ENCODE results near the gene TPX2.

The TPX2 gene

DNA sequence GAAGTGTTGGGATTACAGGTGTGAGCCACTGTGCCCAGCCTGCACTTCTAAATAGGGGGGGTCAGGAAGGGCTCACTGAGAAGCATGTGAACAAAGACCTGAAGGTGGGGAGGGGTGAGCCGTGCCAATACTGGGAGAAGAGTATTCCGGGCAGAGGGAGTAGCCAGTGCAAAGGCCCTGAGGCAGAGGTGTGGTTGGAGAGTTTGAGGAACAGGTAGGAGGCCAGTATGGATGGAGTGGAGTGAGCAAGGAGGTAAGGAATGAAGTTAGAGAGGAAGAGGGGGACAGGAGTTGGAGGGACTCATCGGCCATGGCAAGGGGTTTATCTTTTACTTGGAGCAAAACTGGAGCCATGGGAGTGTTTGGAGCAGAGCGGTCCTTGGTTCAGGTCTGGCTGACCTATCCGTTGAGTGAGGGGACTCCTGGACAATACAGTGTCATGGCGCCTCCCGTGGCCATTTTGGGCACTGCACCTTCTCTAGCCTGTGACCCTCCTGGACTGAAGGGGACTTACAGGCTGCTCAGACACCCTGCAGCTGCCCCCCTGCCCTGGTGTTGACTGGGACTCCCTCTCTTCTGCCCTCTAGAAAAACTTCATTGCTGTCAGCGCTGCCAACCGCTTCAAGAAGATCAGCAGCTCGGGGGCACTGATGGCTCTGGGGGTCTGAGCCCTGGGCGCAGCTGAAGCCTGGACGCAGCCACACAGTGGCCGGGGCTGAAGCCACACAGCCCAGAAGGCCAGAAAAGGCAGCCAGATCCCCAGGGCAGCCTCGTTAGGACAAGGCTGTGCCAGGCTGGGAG lies 94.2 kb downstream of the TPX2 start:
- Histone ChIP-seq H3K9ac (ENCODE audit: low read length) (no peak overlapping the region), H3K27ac (ENCODE audit: low read length) (no peak overlapping the region), H3K27me3 (ENCODE audit: control insufficient read depth, insufficient read depth, low read length) (no peaks in the 10 kb centered on the region), H3K9me3 (ENCODE audit: control insufficient read depth, low read depth, low read length) (no peaks in the 10 kb centered on the region), H3K4me1 (ENCODE audit: control insufficient read depth, low read depth, low read length) (peaks cover 4% of the 10 kb centered on the region), H3K4me3 (ENCODE audit: low read length) (no peak overlapping the region), H3K36me3 (ENCODE audit: control insufficient read depth, low read depth, low read length) (no peaks in the 10 kb centered on the region)

DNA sequence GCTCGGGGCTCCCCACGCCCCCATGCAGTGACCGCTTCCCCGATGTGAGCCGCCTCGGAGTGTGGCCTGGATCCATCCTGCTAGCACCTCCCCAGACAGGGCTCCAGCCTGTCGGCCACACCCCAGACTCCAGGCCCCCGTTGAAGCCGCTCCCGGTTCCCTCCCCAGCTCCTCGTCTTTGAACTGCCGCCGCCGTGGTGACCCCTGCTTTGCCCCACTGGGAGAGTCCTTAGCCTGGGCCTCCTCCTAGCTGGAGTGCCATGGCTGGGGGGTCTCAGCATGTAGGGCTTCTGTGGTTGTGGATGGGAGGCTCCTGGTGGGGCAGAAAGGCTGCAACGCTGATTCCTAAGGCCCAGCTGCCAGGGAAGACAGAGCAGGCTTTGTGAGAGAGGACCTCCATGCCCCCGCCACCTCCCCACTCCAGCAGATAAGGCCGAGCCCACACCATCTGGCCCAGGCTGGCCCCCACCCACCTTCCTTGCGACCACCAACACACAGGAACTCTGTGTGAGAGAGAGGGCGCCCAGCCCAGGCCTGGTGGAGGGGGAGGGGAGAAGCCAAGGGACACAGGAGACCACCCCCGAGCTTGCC lies 94.9 kb downstream of the TPX2 start:
- no peak overlapping the region for H3K9ac ChIP-seq (ENCODE audit: low read length)

DNA sequence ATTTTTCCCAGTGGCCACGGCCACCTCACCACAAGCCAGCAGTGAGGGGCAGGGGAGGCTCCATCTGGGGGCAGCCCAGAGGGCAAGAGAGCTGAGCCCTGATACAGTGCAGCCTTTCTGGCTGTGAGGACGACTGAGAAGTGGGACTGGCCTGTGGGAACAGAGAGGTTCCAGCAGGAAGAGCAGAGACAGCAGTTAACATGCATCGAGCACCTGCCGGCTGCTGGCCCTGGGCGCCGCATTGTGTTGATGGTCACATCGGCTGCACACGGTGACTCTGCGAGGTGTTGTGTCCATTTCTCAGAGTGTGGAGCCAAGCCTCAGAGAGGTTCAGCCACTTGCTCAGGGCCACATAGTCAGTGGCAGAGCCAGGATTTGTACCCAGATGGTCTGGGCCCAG lies 96.5 kb downstream of the TPX2 start:
- no peak overlapping the region for H3K9ac ChIP-seq (ENCODE audit: low read length)
- H3K36me3 ChIP-seq (ENCODE audit: control insufficient read depth, low read depth, low read length) = no peaks in the 10 kb centered on the region
- H3K4me1 ChIP-seq (ENCODE audit: control insufficient read depth, low read depth, low read length) = peaks cover 4% of the 10 kb centered on the region
- H3K27me3 ChIP-seq (ENCODE audit: control insufficient read depth, insufficient read depth, low read length) = no peaks in the 10 kb centered on the region
- no peak overlapping the region for H3K4me3 ChIP-seq (ENCODE audit: low read length)
- H3K9me3 ChIP-seq (ENCODE audit: control insufficient read depth, low read depth, low read length) = no peaks in the 10 kb centered on the region
- no peak overlapping the region for H3K27ac ChIP-seq (ENCODE audit: low read length)

More for the DNA sequence above, 94.9 kb downstream of the TPX2 start:
- no peaks in the 10 kb centered on the region for H3K27me3 ChIP-seq (ENCODE audit: control insufficient read depth, insufficient read depth, low read length)
- peaks cover 4% of the 10 kb centered on the region for H3K4me1 ChIP-seq (ENCODE audit: control insufficient read depth, low read depth, low read length)
- H3K27ac ChIP-seq (ENCODE audit: low read length) = no peak overlapping the region
- no peaks in the 10 kb centered on the region for H3K9me3 ChIP-seq (ENCODE audit: control insufficient read depth, low read depth, low read length)
- no peaks in the 10 kb centered on the region for H3K36me3 ChIP-seq (ENCODE audit: control insufficient read depth, low read depth, low read length)
- no peak overlapping the region for H3K4me3 ChIP-seq (ENCODE audit: low read length)

DNA sequence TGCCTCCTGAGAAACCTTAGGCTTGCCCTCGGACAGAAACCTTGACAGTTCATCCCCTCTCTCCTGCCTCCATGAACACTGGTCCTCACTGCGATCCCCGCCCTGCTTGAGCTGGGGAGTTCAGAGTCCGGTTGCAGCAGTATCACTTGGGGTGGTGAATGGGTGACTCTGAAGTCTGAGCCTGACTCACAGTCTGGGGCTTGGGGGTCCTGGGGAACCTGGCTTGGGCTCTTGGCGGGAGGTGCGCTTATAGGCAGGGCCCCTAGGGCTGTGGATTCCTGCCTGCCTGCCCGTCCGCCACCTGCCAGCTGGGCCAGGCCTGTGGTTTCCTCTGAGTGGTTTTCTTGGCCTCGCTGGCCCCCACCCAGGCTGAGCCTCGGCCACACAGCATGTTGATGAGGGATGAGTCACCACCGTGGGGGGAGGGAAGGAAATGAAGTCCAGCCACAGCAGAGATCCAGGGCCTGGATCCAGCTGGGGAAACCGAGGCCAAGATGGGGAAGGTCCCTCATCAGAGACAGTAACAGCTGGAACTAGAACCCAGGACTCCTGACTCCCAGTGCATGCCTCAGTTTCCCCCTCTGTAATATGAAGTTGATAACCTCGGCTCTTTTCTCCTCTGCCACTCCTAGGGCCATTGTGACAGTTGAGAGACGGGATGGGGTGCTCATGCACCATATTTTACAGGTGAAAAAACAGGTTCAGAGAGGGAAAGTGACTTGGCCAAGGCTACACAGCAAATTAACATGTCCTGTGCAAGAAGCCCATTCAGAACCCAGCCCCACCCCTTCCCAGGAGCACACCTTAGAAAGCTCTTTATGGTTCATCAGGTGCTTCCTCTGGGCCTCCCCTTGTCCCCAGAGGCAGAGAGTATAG lies 97.1 kb downstream of the TPX2 start:
- H3K4me1 ChIP-seq (ENCODE audit: control insufficient read depth, low read depth, low read length) = peaks cover 8% of the 10 kb centered on the region
- no peaks in the 10 kb centered on the region for H3K27me3 ChIP-seq (ENCODE audit: control insufficient read depth, insufficient read depth, low read length)
- H3K4me3 ChIP-seq (ENCODE audit: low read length) = no peak overlapping the region
- no peaks in the 10 kb centered on the region for H3K36me3 ChIP-seq (ENCODE audit: control insufficient read depth, low read depth, low read length)
- no peak overlapping the region for H3K9ac ChIP-seq (ENCODE audit: low read length)
- no peaks in the 10 kb centered on the region for H3K9me3 ChIP-seq (ENCODE audit: control insufficient read depth, low read depth, low read length)
- H3K27ac ChIP-seq (ENCODE audit: low read length) = no peak overlapping the region

DNA sequence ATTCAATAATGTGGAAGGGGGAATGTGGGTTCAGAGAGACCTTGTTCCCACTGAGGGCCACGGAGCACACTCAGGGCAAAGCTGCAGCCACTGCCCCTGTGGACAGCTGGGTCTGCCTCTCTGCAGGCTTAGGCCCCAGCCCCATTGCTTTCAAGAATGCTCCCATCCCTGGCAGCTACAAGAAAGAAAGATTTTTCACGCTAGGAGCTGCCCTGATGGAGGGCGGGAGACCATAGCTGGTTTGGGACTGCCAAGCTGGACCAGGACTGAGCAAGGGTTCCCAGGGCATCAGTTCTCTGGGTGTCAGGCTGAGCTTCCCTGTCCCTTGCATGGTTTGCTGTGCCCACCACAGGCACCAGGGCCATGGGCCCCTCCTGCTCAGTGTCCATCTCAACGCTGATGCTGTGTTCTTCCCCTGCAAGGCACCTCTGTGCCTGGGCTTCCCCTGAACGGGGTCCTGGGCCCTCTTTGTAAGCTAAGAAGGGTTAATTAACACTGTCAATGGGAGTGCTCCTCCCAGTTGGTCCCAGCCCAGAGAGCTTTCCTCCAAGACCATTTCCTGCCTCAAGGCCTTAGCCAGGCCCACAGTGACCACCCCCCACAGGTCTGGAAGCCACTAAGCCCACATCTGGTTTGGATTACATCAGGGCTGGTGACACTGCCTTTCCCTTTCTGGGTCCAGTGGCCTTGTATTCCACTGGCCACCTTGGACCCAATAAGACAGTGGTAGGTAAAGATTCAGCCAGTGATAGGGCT lies 97.9 kb downstream of the TPX2 start:
- Histone ChIP-seq H3K36me3 (ENCODE audit: control insufficient read depth, low read depth, low read length) (no peaks in the 10 kb centered on the region), H3K4me1 (ENCODE audit: control insufficient read depth, low read depth, low read length) (peaks cover 8% of the 10 kb centered on the region), H3K4me3 (ENCODE audit: low read length) (no peak overlapping the region), H3K27ac (ENCODE audit: low read length) (no peak overlapping the region), H3K9ac (ENCODE audit: low read length) (no peak overlapping the region), H3K27me3 (ENCODE audit: control insufficient read depth, insufficient read depth, low read length) (no peaks in the 10 kb centered on the region), H3K9me3 (ENCODE audit: control insufficient read depth, low read depth, low read length) (no peaks in the 10 kb centered on the region)

DNA sequence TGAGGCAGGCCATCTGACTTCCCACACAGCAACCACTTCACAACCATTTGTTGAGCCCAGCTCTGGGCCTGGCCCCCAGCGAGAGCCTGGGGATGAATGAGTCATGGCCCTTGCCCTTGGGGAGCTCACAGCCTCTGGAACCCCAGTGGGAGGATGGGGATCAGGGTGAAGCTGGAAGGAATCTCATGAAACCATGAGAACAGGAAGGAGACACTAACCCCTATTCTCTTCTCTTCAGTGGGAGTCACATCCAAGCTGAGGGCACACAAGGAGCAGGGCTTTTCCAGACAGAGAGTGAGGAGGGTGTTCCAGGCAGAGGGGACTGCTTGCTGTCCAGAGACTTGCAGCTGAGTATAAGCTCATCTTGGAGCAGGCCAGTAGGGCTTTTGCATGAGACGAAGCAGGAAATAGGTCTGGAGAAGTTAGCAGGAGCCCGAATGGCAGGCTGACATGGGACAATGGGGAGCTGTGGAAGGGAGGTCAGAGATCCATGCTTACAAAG lies 98.9 kb downstream of the TPX2 start:
- no peak overlapping the region for H3K27ac ChIP-seq (ENCODE audit: low read length)
- peaks cover 15% of the 10 kb centered on the region for H3K4me1 ChIP-seq (ENCODE audit: control insufficient read depth, low read depth, low read length)
- no peaks in the 10 kb centered on the region for H3K27me3 ChIP-seq (ENCODE audit: control insufficient read depth, insufficient read depth, low read length)

DNA sequence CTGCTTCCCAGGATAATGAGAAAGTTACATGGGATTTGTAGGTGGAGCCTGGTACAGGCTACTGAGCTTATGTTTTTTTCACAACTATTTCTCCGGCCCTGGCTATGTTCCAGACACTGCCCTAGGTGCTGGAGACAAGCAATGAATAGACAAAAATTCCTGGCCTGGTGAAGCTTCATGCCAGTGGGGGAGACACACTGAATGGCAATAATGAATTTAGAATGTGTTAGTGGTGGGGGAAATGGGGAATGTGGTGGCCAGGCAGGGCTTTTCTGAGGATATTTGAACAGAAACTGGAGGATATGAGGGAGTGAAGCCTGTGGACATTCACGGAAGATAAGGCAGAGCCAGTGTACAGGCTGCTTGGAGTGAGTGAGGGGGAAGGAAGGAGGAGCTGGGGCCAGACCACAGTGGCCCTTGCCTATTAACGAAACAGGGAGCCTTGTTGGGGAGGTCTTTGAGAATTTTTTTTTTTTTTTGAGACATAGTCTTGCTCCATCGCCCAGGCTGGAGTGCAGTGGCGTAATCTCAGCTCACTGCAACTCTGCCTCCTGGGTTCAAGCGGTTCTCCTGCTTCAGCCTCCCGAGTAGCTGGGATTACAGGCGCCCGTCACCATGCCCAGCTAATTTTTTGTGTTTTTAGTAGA lies 99.7 kb downstream of the TPX2 start:
- Histone ChIP-seq H3K36me3 (ENCODE audit: control insufficient read depth, low read depth, low read length) (no peaks in the 10 kb centered on the region), H3K9me3 (ENCODE audit: control insufficient read depth, low read depth, low read length) (no peaks in the 10 kb centered on the region), H3K4me1 (ENCODE audit: control insufficient read depth, low read depth, low read length) (peaks cover 15% of the 10 kb centered on the region), H3K9ac (ENCODE audit: low read length) (no peak overlapping the region), H3K4me3 (ENCODE audit: low read length) (no peak overlapping the region), H3K27me3 (ENCODE audit: control insufficient read depth, insufficient read depth, low read length) (no peaks in the 10 kb centered on the region), H3K27ac (ENCODE audit: low read length) (no peak overlapping the region)

More for the DNA sequence above, 98.9 kb downstream of the TPX2 start:
- H3K9ac ChIP-seq (ENCODE audit: low read length) = no peak overlapping the region
- no peaks in the 10 kb centered on the region for H3K36me3 ChIP-seq (ENCODE audit: control insufficient read depth, low read depth, low read length)
- H3K4me3 ChIP-seq (ENCODE audit: low read length) = no peak overlapping the region
- H3K9me3 ChIP-seq (ENCODE audit: control insufficient read depth, low read depth, low read length) = no peaks in the 10 kb centered on the region

DNA sequence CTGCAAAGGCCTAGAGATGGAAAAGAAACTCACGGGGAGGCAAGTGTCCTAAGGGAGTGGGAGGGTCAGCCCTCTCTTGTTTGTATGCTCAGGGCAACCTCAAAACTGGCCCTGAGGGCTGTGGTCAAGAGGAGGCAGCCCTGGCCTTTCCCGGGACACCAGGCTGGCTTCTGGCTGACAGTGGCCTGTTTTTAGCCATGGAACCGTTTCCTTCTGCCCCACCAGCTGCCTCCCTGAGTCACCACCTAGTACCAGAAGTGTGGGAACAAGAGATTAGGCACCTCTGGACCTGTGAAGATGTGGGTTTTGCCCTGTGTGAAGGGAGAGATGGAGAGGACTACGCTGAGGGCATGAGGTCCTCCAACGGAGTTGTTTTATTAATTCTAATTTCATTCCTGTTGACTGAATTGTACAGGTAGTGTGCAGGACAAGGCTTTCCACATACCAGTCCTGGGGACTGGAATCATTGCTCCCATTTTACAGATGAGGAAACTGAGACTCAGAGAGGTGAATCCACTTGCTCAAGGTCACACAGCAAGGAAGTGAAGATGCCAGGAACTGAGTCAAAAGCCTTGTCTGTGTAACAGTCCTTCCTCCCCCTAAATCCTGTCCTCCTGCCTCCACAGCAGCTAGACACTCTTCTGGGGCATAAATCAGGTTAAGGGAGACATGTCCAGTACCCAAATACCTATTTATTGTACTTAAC lies 100.8 kb downstream of the TPX2 start:
- Histone ChIP-seq H3K27ac (ENCODE audit: low read length) (no peak overlapping the region), H3K4me1 (ENCODE audit: control insufficient read depth, low read depth, low read length) (peaks cover 15% of the 10 kb centered on the region), H3K27me3 (ENCODE audit: control insufficient read depth, insufficient read depth, low read length) (no peaks in the 10 kb centered on the region), H3K36me3 (ENCODE audit: control insufficient read depth, low read depth, low read length) (no peaks in the 10 kb centered on the region), H3K9ac (ENCODE audit: low read length) (no peak overlapping the region), H3K4me3 (ENCODE audit: low read length) (no peak overlapping the region), H3K9me3 (ENCODE audit: control insufficient read depth, low read depth, low read length) (no peaks in the 10 kb centered on the region)

DNA sequence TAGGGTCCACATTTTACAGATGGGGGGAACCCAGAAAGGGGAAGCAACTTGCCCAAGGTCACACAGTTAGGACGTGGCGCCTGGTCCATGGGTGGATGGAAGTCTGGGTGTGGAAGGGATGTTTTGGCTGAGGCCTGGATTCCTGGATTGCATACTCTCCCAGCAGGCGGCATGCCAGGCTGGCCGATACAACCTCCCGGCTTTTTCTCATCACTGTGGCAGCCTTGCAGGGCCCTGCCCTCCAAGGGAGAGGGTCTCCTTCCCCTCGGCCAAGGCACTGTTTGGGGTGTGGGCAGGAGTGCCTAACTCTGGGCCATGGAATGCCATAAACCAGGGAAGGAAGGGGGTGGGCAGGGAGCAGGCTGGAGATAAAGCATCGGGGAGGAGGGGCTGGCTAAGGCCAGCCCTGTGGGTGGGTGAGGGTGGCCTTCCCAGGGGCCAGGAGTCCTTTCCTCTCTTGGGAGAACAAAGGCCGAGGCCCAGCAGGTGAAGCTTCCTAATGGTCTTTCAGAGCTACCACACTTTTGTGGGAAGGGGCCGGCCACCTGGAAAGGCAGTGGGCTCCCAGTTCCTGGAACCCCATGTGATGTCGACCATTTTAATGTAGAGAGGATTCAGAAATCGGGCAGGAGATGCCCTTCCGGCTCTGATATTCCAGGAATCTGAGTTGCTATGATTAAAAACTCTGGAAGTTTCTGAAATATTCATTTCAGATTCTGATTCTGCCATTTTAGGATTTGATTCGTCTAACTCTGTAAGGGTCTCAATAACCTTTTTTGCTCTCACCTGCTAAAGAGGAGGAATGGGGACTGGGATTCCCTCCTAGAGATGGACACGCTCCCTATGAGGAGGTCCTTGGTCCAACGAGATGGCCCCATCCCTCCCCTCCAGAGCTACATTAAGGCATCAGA lies 102.1 kb downstream of the TPX2 start:
- Histone ChIP-seq H3K27ac (ENCODE audit: low read length) (no peak overlapping the region), H3K36me3 (ENCODE audit: control insufficient read depth, low read depth, low read length) (no peaks in the 10 kb centered on the region), H3K4me1 (ENCODE audit: control insufficient read depth, low read depth, low read length) (peaks cover 15% of the 10 kb centered on the region), H3K9me3 (ENCODE audit: control insufficient read depth, low read depth, low read length) (no peaks in the 10 kb centered on the region), H3K9ac (ENCODE audit: low read length) (no peak overlapping the region), H3K4me3 (ENCODE audit: low read length) (no peak overlapping the region), H3K27me3 (ENCODE audit: control insufficient read depth, insufficient read depth, low read length) (no peaks in the 10 kb centered on the region)
